GM18499 (cell line): ENCODE data around the gene GPR152.

Experiments used
- ATAC-seq: cut with Tn5 transposase; IDR thresholded peaks from one replicate; pipeline ENCODE4 v1.9.1; 2021; ENCODE audit warnings: moderate number of reproducible peaks; ENCODE audit not compliant: insufficient read depth, unreplicated experiment

Gene GPR152

GRCh38 chr11:67401495-67402191 lies 50.9 kb downstream of the GPR152 start, which contains the start of gene PPP1CA:
TSS of gene PPP1CA (minus strand) at chr11:67401858. CDS start at chr11:67401782, 76 bp downstream.
- ATAC-seq: no peak
